ELF-1 (cell line): Measurements from ENCODE around the gene GMPR2.
A peak's percentile ranks its signal among the peaks of the same experiment; 100 is the strongest.
"Not testable (repeated sequence)": the region's sequence is repeated elsewhere in the genome, so short reads cannot be mapped to it uniquely, and the experiment has no call there.

Experiments used
- DNase-seq: peaks from one replicate; pipeline ENCODE4 v3.0.0-alpha.2; 2016; ENCODE audit warnings: low read depth, low spot score

Gene GMPR2

GRCh38 chr14:24231263-24232120 is 1.2 kb upstream of the GMPR2 start:
- no peak for DNase-seq

GRCh38 chr14:24232121-24232644 is 546 bp upstream of the GMPR2 start, which contains the start of gene NEDD8:
Gene NEDD8 (minus strand): TSS chr14:24232367. CDS start chr14:24232267, 100 bp downstream.
- DNase-seq: peak; percentile 95

GRCh38 chr14:24233538-24233866 is 773 bp downstream of the GMPR2 start:
- no peak for DNase-seq

- DNase-seq: no peak
Observed at GRCh38 chr14:24234095-24235005, 1.6 kb downstream of the GMPR2 start.

GRCh38 chr14:24235804-24236688 is 3.3 kb downstream of the GMPR2 start:
- no peak for DNase-seq

- no peak for DNase-seq
Observed at GRCh38 chr14:24236689-24237462, 4.1 kb downstream of the GMPR2 start.

- DNase-seq: no peak
Observed at GRCh38 chr14:24237463-24237955, 4.8 kb downstream of the GMPR2 start.

- no peak for DNase-seq
Observed at GRCh38 chr14:24238123-24238522, 5.4 kb downstream of the GMPR2 start.

- no peak for DNase-seq
Observed at GRCh38 chr14:24238527-24239037, 5.9 kb downstream of the GMPR2 start.

GRCh38 chr14:24240110-24240918 is 7.6 kb downstream of the GMPR2 start:
- no peak for DNase-seq

GRCh38 chr14:24241829-24242443 is 9.2 kb downstream of the GMPR2 start:
- peak; percentile 97 for DNase-seq

- no peak for DNase-seq
Observed at GRCh38 chr14:24243336-24243836, 10.7 kb downstream of the GMPR2 start.

GRCh38 chr14:24245350-24245749 is 12.6 kb downstream of the GMPR2 start:
- DNase-seq: not testable (repeated sequence)

- DNase-seq: no peak
Observed at GRCh38 chr14:24246765-24247212, 14.1 kb downstream of the GMPR2 start.

- DNase-seq: no peak
Observed at GRCh38 chr14:24247422-24247821, 14.7 kb downstream of the GMPR2 start.

GRCh38 chr14:24249230-24250021 is 16.7 kb downstream of the GMPR2 start:
- DNase-seq: no peak

GRCh38 chr14:24250354-24250753 is 17.6 kb downstream of the GMPR2 start:
- no peak for DNase-seq

- no peak for DNase-seq
Observed at GRCh38 chr14:24251880-24252288, 19.2 kb downstream of the GMPR2 start.
